Medulla oblongata (tissue), 1 donor: ENCODE data around the gene EFCAB12.
A peak's percentile ranks its signal among the peaks of the same experiment; 100 is the strongest.
"Not testable (repeated sequence)": the region's sequence is repeated elsewhere in the genome, so short reads cannot be mapped to it uniquely, and the experiment has no call there.

Source experiments
- DNase-seq: peaks from one replicate; pipeline ENCODE4 v3.0.0-alpha.2; 2015; ENCODE audit errors: extremely low spot score

Gene EFCAB12

DNA sequence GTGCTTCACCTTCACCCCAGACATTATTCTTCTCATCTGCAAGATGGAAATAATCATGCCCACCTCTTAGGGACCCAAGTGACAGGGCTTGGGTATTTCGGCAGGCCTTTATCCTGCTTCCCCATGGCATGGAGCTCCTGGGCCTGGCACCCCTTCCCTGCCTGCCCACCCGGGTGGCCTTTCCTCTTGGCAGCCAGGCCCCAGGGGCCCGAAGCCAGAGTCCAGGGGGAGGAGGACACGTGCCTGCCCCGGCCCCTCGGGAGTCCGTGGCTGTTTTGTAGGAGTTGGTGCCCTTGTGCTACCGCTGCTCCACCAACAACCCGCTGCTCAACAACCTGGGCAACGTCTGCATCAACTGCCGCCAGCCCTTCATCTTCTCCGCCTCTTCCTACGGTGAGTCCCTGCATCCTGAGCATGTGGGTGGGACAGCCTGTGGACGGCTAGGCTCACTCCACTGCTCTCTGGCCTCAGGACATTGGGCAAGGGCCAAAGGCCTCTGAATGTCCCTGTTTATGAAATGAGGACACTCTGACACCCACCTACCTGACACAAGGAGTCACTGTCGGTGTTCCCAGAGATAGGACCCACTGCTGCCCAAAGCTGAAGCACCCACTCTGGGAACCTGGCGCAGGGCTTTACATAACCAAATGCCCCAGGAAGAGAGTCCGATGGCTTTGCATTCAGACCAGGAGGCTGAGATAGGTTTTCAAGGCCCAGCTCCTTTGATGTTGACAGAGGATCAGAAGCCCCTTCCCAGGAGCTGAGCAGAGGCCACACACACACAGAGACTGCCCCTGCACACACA, 34.5 kb downstream of the EFCAB12 start:
- not testable (repeated sequence) for DNase-seq

DNA sequence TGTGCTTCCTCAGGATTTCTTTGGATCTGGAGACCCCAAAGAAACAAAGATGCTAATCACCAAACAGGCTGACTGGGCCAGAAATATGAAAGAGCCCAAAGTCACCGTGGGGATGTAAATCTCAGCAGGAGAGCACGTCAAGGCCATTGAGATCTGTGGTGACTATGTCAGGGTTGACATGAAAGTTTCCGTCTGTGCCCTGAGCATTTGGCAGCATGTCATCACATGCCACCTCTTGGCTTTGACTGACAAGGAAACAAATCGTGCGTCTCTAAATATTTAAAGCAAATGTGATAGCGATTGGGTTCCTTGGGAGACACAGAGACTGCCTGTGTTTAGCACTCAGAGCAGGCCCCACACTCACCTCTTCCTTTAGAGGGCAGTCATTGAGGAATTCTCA, 35.2 kb downstream of the EFCAB12 start:
- DNase-seq, result no peak

DNA sequence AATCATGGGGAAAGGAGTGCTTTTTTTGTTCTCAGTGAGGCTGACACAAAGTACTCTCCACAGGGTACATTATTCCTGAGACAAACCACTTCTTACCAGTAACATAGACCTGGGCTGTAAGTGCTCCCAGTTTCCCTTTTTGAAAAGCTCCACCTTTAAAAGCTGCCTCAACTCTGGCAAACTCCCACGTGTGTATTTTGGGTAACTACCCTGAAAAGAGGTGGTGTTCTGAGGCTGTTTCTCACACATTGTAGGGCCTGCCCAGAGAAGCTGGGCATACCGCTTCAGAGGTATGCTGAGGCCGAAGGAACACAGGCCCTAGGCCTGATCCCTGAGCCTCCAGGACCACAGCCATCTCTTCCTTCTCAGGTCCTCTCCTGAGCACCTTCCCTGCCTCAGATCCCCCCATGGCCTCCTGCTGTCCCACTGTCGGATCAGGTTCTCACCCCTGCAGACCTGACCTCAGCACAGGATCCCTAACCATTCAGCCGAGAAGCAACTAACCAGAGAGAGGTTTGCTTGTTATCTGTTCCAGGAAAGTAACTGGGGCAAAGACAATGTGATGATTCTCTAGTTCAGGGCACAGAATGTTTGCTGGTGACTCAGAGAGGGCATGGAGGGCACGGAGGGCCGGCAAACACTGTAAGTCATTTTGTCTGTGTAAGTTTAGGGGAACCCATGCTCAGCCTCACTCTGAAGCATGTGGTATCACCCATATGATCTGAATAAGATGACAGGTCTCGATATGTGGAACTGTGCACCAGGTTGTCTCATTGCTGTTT, 36.1 kb downstream of the EFCAB12 start:
- not testable (repeated sequence) for DNase-seq

DNA sequence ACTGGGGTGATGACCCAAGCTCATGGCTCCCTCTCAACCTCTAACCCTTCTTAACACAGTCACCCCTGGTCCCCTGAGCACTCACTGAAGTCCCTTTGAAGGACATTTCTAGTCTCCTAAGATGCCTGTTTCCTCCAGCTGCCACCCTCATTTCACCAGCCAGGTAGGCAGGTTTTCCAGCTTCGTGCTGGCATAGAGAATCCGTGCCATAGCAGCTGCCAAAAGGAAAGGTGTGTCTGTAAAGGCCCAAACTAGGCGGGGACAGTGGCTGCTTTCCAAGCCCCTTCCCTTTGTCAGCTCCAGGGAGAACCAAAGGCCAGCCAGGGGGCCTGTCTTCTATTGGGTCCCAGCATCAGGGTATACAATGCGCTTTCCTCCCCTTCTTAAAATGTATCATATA, 36.9 kb downstream of the EFCAB12 start:
- DNase-seq, result not testable (repeated sequence)

DNA sequence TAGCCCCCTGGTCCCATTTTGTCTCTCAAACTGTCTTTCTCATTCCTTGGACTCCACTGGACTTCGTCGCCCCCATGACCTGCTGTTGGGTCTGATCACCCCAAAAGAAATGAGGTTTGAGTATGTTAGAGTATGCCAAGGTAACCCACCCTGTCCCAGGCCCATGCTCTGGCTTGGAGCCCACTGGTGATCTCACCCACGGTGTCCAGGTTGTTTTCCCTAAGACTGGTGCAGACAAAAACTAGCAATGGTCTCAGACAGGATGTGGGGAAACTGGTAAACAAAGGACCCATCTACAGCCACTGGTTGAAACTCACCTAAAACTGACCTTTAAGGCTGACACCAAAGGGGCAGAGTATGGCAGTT, 38.9 kb downstream of the EFCAB12 start:
- no peak for DNase-seq

DNA sequence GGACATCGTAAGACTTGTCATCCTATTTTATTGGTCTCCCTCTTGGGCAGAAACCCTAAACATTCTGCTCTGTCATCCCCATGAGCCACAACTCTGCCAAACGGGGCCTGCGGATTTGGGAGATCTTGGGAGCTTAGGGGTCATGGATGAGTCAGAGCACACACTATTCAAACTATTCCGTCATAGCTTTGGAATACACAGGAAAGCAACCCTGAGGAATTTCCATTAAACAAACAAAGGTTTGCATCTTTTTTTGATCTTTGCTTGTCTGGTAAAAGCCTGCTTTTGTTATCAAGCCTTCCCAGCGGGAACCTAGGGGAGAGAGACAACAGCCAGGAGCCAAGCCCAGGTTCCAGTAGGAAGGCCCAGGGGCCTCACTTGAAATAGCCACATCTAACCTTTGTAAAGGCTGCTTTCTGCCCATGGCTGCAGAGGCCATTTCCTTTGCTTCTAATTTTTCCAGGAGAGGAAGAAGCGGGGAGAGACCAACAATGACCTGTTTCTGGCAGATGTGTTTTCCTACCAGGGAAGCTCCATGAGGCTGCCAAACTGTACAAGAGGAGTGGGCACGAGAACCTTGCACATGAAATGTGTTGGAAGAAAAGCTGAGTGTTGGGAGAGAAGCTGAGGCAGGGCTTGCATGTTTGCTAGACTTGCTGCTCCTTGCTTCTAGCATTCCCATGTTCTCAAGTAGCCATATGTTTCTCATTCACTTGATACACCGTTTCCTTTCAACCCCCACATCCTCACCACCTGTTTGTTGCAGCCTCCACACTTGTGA, 39.5 kb downstream of the EFCAB12 start:
- DNase-seq, result not testable (repeated sequence)

DNA sequence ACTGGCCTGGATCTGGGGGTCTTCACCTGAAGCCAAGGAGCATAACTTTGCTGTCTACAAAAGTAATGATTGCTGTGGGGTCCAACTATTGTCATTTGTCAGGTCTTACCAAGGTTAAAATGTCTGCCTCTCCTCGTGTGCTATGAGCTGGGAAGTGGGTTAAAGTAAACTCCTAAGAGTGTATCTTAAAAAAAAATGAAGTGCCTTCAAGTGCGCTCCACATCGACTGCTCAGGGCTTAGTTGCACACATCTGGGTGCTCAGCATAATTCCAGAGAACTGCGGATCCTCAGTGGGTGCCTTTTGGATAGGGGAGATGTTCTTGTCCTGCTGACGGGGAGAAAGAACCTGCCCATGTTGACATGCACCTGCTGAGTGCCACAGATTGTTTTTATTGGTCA, 40.9 kb downstream of the EFCAB12 start:
- DNase-seq, result no peak

DNA sequence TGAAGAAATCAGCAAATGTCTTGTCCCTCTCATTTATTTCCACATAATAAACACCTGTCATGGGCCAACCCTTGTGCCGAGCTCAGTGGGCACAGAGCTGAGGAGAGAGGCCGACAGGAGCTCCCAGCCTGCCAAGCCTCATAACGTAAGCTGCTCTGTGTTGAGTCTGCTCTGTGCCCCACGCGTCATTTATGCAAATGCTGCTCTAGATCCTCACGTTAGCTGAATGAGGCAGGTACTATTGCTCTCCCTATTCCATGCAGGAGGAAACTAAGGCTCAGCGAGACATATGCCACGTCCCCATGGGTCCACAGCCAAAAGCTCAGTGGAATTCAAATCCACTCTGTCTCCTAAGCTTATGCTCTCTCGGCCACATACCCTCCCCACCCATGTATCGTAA, 41.5 kb downstream of the EFCAB12 start:
- DNase-seq, result no peak

DNA sequence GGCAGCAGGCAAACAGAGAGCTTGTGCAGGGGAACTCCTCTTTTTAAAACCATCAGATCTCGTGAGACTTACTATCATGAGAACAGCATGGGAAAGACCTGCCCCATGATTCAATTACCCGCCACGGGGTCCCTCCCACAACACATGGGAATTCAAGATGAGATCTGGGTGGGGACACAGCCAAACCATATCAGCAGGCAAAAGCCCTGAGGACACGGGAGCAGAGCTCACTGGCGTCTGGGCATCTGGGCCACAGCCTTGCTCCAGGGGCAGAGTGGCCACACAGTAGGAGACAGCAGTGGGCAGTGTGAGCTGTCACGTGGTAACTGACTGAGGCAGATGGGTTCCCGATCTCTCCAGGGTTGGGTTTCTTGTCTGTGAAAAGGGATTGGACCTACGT, 42.9 kb downstream of the EFCAB12 start:
- not testable (repeated sequence) for DNase-seq

DNA sequence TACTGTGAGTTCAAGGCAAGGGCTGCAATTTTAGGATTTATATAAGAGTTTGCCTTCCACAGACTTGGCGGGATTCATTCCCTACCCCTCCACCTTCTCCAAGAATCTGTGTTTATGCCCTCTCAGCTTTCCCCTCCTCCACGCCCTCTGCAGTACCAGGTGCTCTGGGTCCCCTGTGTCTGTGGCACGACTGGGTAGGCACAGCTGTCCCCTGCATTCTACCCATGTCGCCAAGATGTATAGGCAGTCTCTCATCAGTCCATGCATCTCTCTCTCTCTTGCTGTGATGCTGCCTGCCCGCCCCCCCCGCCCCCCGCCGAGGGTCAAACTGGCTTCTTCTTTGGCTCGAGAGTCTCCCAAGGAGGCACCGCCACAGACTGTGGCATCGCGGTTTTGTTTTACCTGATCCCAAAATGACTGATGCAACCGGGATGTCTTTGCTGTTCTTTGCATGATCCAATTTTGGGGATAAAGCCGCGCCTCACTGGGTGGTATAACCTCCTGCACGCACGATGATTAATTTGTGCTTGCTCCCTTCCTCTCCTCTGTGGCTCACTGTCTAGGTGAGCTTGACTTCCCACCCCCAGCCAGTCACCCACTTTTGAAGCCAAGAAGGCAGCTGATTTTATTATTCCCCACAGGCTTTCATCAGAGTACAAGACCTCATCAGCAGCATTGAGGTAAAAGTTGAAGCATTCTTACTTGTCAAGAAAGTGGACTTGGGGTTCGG, 43.7 kb downstream of the EFCAB12 start:
- no peak for DNase-seq

DNA sequence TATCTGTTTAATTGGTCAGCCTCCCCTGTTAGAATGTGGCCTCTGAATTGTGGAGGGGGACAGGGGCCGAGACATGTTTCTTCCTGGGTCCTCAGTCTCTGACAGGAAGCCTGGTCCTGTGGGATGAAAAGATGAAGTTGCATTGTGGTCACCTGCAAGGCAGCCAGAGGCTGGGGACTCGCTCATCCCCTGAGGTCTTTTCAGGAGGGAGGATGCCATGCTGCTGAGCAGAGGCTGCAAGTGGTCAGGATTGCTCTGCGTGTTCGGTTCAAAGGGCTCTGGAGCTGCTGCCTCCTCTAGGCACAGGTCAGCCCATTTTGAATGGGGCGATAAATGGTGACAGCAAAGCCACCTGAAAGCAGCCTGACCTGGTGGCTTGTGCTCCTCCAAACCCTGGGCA, 44.3 kb downstream of the EFCAB12 start:
- not testable (repeated sequence) for DNase-seq

DNA sequence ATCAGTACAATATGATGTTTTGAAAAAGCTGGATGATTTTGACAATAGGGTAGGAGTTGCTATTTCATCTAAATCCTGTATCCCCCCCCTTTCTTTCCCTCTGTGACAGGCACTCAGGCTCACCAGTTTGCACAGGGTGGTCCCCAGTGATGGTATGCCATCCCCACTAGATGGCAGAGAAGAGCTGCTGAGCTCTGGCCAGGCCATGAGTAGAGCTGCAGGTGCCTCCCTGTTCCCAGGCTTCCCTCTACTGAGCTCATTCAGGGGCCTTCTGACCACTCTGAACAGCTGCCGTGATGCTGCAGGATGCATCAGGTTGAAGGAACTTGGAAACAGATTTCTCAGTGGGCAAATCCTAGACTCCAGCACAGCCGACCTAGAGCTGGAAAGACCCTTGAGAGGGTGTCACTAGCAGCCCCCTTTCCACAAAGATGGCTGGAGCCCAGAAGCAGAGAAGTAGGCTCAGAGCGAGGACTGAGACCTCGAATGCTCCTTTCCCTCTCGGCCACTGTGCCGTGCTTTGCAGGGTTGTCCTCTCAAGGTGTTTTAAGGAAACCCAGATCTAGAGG, 45.1 kb downstream of the EFCAB12 start:
- DNase-seq, result peak; percentile 74

DNA sequence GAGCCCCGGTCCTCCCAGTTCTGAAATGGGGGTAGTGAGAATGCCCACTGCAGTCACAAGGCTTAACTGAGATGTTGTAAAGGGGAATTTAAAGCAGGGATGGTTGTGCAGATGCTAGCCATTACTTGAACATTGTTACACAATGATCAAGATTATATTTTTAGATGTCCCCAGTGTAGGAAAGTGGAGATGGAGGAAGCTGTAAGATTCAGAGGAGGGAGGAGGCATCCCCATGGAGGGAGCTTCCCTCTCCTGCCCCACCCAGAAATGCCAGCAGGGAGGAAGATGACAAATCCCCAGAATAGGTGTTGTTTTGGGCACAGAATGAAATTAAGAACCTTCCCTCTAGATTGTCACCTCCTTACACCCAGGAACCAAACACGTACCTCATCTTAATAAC, 46.1 kb downstream of the EFCAB12 start:
- DNase-seq, result no peak

DNA sequence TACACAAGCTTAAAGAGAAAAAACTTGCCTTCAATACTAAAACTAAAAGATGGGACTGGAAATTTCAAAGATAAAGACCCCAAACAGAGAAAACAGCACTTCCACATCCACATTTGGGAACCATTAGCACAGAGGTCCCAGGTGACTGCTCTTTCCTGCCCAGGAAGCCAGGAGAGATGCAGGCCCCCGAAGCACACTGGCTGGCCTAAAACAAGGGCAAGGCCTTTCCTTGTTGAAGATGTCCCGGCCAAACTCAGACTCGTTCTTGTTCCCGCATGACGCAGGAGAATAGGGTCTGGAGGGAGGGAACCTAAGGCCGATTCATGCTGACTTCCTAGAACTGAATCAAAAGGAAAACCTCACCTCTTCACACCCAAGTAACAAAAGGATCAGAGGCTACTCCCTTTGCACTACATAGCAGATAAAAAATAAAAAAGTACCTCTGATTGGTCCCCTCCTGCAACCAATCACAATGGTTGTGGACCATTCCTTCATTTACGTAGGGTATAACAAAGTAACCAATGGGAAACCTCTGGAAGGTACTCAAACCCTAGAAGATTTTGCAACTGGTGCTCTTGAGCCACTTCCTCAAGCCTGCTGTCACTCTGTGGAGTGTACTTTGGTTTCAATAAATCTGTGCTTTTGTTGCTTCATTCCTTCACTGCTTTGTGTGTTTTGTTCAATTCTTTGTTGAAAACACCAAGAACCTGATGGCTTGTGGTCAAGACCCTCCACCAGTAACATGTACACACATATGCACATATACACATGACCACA, 48.7 kb downstream of the EFCAB12 start:
- DNase-seq, result no peak

DNA sequence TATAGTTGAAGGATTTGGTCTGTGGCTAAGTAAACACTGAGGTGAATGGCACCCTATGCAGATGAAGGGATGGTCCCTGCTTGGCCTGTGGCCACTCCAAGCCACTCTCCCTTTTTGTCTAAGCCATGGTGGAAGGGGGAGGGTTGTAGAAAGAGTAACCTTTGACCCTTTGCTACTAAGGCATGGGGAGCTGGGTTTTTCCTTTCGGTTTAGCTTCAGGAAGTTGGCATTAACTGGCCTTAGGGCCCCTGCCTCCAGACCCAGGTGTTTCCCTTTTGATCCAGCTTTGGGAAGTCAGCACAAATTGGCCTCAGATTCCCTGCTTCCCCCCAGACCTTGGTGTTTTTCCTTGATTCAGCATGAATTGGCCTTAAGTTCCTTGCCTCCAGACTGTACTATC, 49.5 kb downstream of the EFCAB12 start:
- DNase-seq, result no peak

DNA sequence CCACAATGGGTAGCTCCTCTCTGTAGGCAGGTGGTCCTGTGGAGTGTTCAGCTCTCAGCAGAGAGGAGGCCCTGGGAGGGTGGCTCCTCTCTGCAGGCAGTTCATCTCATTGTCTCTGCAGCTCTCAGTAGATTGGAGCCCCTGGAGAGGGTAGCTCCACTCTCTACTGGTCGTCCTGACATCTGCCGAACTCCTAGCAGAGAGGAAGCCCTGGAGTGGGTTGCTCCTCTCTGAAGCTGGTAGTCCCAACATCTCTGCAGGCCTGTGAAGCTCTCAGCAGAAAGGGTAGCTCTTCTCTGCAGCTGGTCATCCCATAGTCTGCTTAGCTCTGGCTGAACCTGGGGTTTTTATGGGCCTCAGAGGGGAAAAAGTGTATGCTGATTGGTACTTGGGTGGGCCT, 50.8 kb downstream of the EFCAB12 start:
- no peak for DNase-seq

DNA sequence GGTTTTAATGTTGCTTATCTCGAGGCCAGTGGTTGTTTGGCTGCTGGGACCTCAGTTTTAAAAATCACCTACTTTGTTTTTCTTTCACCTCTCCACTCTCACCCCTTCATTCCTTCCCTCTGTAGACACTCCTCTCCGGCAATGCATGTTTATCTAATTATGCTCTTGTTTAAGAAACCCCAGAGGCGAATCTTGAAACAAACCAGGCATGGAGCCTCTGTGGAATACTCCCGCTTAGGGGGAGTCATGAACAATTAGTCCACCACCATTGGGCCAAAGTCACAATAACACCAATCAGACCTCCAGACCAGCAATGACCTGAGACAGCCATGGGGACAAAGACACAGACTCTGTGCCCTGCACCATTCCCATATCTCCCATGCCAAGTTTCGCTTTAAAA, 53.3 kb downstream of the EFCAB12 start:
- DNase-seq, result no peak

DNA sequence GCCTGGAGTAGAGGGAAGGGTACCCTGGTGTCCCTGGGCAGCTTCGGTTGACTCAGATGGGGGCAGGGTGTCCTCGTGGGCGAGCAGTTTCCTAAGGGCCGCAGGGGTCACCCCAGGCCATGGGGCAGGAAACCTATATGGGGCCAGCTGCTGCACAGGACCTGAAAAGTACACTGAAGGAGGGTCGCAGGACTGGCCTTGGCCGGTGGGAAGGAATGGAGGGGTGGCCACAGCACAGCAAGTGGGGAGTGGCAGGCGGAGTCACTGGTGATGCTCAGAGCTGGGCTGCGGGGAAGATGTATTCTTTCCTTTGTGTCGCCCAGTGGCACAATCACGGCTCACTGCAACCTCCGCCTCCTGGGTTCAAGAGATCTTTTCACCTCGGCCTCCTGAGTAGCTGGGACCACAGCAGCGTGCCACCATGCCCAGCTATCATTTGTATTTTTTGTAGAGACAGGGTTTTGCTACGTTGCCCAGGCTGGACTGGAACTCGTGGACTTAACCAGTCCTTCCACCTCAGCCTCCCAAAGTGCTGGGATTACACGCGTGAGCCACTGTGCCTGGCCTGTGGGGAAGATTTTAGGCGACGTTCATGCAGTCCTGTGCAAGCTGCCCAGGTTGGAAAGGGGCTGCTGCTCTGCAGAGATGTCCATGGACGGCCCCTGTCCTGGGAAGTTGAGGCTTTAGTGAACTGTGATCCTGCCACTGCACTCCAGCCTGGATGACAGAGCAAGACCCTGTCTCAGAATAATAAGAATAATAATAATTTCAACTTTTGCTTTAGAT, 57.2 kb downstream of the EFCAB12 start:
- no peak for DNase-seq

DNA sequence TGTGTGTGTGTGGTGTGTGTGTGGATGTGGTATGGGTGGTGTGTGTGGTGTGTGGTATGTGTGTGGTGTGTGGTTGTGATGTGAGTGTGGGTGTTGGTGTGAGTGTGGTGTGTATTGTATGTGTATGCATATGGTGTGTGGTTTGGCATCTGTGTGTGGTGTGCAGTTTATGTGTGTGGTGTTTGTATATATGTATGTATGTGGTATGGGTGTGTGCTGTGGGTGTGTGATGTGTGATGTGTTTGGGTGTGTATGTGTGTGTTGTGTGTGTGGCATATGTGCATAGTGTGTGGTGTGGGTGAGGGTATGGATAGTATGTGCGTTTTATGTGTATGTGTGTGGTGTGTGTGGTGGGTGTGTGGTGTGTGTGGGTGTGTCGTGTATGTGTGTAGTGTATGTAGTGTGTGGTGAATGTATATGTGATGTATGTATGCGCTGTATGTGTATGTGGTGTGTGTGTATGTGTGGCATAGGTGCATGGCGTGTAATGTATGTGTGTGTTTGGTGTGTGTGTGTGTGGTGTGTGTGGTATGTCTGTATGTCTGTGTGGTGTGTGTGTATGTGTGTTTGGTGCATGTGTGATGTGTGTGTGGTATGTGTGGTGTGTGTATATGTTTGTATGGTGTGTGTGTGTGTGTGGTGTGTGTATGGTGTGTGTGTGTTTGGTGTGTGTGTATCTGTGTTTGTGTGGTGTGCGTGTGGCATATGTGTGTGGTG, 58.0 kb downstream of the EFCAB12 start:
- no peak for DNase-seq
